Fibroblast of lung (primary cell): ENCODE measurements around the gene TFPI2.

Experiments used
- CTCF ChIP-seq, 2 donors: IDR thresholded peaks in 1 of 2; conservative IDR thresholded peaks in 1 of 2; 1 replicate in 1 of 2; 2 replicates in 1 of 2; pipeline ENCODE4 v1.5.1; 2011 to 2012; ENCODE audit warnings: low read length in 2 of 2, control low read depth in 1 of 2, inconsistent platforms in 1 of 2, low read depth in 1 of 2, mild to moderate bottlenecking in 1 of 2
- EZH2 ChIP-seq: IDR thresholded peaks from 2 replicates; pipeline ENCODE4 v1.5.1; 2012; ENCODE audit warnings: low read length, control low read depth, mild to moderate bottlenecking; ENCODE audit errors: missing control alignments

DNA sequence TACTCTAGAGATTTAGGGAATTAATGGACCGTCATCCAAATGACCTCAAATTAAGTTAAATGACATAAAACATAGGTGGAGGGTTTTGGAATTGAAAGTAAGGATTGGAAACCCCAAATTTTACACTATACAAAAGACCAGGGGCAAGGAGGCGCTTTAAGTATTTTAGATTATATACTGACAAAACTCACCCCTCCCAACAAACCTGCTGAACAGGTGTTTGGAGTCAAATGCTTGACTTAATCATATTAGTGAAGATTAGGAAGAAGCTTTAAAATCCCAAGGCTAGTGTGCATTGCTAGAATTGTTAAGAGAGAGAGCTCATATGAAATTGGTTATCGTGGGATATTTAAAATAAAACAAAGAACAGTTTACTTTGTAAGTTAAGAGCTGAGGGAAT lies 15.7 kb upstream of the TFPI2 start, which contains the start of gene GNGT1:
- TF ChIP-seq CTCF (conservative IDR thresholded peaks at IDR 0.05 in 1 of 2, IDR thresholded peaks at IDR 0.05 in 1 of 2; ENCODE audit: low read depth in 1 of 2, low read length in 2 of 2), result no peak
- no peak for TF ChIP-seq EZH2
